ENCODE measurements around the gene HEATR3.
A peak's percentile ranks its signal among the peaks of the same experiment; 100 is the strongest.
"Not testable (repeated sequence)": the region's sequence is repeated elsewhere in the genome, so short reads cannot be mapped to it uniquely, and the experiment has no call there.

Gene HEATR3

GRCh38 chr16:50102051-50102746 is 36.4 kb downstream of the HEATR3 start:
- DNase-seq = no peak

- DNase-seq = no peak
Observed at GRCh38 chr16:50103764-50104163, 38.0 kb downstream of the HEATR3 start.

DNA sequence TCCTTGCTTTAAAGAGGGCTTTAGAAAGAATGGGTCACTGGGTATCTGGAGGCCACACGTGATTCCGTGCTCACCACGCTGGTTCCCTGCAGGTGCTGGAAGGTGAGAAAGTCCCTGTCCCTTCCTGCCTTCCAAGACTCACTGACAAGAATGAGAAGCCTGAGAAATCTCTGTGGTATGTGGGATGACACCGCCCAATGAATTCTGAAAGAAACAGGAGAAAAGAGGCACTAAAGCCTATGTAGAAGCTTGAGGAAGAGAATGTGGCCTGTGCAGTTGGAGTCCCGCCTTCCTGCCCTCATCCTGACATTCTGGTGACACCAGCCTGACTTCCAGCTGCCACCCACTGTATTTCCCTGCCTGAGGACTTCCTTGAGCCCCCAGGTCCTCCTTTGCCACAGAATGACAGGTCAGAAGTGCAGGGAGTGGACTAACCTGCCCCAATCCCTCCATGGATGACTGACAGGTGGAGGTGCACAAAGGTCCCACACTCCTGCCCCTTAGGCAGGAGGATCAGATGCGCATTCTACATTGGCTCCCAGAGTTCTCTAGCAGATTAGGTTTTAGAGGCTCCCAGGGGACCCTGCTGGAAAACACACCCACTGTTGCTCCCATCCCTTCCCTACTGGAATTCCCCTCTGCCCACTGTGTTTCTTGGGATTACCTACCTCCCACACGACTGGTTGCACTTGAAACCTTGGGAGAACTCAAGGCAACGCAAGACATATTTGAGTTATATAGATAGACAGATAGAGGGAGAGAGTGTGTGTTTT is 48.8 kb downstream of the HEATR3 start:
- DNase-seq = no peak

DNA sequence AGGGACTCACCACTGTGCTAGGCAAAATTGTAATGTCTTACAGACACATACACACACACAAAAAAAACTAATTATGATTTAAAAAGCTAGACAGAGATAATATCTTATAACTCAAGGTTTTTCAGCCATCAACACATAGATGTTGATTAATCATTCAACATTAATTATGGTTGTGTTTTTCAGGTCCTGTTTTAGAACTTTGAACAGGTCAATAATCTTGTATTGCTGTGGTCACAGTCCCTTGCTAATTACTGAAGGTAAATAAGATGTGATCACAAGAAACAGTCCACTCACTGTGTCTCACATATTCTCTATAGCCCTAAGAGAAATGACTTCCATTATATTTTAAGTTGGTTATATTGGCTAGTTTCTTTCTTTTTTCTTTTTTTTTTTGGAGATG is 54.9 kb downstream of the HEATR3 start:
- no peak for DNase-seq

DNA sequence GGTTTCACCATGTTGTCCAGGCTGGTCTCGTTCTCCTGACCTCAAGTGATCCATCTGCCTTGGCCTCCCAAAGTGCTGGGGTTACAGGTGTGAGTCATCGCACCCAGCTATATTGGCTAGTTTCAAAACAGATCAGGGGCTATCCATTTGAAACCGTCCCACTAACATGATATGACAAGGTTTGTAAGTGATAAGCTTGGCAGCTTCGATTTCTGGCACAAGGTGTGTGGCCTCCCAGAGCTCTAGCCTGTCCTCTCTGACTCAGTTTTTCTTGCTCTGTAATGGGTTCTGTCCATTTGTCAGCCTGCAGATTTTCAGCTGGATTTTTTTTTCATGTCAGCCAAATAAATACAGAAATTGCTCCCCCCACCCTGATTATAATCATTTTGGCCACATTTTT is 55.5 kb downstream of the HEATR3 start:
- no peak for DNase-seq

DNA sequence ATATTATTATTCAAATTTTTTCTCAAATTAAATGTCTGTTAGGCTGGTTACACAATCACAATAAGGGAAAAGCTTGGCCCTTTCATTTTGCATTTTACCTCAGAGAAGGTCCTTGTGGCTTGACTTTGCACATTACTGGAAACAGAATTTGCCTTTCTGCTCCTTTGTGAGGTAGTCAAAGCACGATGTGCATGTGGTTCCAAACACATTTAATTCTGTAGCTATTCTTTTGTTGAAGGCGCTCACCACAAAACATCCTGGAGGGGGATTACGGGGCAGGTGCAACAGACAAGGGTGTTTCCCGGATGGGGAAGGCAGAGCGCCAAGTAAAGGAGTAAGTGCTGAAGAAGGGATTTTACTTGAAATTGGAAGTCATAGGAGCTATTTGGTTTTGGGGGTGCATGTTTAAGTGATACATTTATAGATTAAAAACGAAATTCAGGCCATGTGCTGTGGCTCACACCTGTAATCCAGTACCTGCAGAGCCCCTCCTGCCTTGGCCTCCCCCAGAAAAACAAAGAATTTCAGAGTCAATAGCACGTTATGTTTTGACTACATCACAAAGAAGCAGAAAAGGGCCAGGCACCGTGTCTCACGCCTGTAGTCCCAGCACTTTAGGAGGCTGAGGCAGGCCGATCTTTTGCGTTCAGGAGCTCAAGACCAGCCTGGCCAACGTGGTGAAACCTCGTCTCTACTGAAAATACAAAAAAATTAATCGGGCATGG is 56.1 kb downstream of the HEATR3 start:
- DNase-seq = no peak

DNA sequence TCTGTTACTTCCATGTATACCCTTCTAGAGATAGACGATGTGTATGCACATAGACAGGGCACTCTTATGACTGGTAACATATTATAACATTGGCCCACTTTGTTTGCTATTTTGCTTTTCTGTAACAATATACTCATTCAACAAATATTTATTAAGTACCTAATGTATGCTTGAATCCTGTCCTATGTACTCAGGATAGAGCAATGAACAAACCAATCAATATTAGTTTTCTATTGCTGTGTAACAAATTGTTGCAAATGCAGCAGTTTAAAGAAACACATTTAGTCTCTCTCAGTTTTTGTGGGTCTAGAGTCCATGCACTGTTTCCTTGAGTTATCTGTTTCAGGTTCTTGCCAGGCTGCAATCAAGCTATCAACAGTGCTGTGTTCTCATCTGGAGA is 57.6 kb downstream of the HEATR3 start:
- no peak for DNase-seq

DNA sequence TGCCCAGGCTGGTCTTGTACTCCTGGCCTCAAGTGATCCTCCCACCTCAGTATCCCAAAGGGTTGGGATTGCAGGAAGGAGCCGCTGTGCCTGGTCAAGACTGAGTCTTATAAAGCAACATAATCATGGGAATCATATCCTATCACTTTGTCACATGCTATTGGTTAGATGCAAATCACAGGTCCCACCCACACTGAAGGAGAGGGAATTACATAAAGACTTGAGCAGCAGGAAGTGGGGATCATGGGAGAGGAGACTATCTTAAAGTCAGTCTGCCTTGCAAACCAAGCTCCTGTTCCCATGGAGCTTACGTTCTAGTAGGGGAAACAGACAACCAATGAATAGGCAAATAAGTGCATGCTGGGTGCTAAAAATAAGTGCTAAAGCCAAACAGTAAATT is 59.0 kb downstream of the HEATR3 start:
- no peak for DNase-seq

DNA sequence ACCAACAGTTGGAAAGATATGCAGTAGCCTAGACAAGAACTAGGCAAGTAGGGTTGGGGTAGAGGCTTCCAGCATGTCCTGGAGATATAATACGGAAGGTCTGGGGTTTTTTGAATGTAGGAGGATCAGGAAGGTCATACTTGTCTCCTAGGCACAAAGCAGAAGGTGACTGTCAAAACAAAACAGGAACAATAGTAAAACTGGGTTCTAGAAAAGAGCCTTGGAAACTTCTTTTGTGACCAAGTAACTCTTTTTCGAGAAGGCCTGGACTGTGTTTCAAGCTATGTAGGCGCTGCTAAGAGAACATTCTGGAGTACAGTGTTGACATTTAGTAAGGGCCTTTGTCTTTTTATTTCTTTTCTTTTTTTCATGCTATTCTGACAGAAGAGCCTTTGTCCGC is 60.4 kb downstream of the HEATR3 start:
- no peak for DNase-seq

- not testable (repeated sequence) for DNase-seq
Observed at GRCh38 chr16:50132571-50132970, 66.8 kb downstream of the HEATR3 start.

DNA sequence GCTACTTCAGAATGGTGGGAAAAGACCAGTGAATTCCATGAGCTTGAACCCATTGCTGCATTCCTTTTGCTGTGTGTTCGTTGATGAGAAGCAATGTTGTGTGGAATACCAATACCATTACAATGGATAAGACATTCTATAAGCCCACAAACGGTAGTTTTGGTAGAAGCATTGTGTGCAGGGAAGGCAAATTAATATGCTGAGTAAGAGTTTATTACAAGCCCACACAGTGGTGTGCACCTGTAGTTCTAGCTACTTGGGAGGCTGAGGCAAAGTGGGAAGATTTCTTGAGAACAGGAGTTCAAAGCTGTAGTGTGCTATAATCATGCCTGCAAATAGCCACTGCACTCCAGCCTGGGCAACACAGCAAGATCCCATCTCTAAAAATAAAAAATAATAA is 67.4 kb downstream of the HEATR3 start:
- DNase-seq = no peak

GRCh38 chr16:50136399-50136798 is 70.6 kb downstream of the HEATR3 start:
- no peak for DNase-seq

- DNase-seq = no peak
Observed at GRCh38 chr16:50137268-50137667, 71.5 kb downstream of the HEATR3 start.

GRCh38 chr16:50139580-50139979 is 73.8 kb downstream of the HEATR3 start:
- DNase-seq = no peak

DNA sequence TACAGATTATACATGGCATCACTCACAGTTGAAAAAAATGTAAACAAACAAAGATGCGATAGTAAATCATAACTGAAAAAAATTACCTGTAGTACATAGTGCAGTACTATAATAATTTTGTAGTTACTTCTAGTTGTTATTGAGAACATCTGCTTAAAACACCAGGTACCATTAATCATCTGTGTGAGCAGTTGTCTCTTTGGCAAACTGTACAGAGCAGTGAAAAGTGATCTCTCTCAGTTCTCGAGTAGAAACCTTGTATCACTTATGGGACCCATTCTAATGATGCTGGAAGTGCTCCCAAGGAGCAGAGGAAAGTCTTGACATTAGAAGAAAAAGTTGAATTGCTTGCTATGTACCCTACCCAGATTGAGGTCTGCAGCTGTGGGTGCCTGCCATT is 78.4 kb downstream of the HEATR3 start:
- DNase-seq = no peak

DNA sequence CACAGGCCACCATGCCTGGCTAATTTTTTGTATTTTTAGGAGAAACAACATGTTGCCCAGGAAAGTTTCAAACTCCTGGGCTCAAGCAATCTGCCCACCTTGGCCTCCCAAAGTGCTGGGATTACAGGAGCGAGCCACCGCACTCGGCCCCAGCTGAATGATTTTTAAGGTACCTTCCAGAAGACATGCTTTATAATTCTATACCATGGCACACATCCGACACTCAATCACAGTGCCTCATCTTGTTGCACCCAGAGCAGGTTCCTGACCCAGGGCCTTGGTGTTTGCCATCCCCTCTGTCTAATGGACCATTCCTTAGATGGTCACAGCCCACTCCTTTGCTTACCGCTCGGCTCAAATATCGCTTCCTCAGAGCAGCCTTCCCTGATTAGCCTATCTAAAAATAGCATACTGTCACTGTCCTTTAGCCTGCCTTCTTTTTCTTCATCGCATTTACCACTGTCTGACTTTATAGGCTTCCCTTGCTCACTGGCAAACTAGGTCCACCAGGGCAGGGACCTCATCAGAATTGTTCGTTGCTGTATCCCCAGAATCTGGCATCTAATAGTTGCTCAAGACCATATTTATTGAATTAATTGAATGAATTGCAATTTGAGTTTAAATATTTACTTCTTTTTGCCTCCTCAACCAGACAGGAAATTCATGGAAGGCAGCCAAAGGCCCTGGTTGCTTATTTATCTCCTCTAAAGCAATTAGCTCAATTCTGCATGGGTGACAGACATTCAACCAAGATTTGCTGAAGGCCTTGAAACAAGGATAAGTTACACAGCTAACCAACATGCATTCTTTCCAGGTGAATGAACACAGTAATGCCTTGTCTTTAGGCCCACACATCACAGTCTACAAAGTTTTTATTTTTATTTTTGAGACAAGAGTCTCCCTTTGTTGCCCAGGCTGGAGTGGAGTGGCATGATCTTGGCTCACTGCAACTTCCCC is 81.0 kb downstream of the HEATR3 start:
- no peak for DNase-seq

- DNase-seq = no peak
Observed at GRCh38 chr16:50151322-50151721, 85.6 kb downstream of the HEATR3 start.

- DNase-seq = no peak
Observed at GRCh38 chr16:50151756-50152155, 86.0 kb downstream of the HEATR3 start.

DNA sequence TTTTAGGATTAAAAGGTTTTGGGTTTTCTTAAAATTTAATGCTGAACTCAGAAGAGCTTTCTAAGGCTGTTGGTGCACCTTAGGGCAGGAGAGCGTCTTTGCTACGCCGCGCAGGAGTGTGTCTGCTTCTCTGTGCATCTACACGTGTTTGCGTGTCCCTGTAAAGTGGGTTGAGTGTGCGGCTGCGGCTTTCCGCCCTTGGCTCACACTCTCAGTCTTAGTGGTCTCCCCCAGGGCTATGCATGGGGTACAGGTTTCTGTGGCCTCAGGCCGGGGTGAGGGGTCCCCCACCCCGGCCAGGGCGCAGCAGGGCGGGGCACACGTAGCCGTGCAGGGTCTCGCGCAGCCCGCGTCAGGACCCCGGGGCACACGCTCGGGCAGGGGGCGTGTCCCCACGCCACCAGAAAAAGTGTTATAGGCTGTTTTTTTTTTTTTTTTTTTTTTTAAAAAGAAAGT is 86.6 kb downstream of the HEATR3 start:
- peak; percentile 60 for DNase-seq

DNA sequence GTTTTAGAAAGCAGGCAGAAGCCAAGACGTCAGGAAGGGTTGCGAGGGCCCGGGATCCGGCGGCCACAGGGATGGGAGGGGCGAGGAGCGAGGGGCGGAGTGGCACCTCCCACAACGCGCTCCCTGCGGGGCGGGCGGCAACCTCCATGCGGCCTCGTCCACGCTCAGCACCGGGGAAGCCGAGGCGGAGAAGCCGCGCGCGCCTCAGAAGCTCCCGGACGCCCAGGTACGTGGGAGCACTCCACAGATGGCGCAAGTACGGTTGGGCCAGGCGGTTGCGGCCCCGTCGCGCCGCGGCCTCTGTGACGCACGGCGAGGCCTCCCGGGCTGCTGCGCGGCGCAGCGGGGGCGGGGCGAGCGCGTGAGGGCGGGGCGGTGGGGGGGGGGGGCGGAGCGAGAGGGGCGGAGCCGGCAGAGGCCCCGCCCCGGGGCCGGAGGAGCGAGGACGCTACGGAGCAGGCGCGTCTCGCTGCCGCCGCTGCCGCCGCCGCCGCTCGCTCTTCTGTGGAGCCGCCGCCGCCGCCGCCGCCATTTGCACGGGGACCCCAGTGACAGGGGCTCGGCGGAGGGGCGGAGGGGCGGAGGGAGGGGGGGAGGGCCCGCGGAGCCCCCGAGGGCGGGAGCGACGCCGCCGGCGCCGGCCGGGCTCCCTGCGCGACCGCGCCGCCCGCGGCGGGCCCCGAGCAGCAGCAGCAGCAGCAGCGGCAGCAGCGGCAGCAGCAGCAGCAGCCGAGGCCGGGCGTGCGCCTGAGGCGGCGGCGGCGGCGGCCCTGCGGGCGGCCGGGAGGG is 87.2 kb downstream of the HEATR3 start, which contains the start of gene TENT4B:
Gene TENT4B, plus strand, starts transcription at position 500 of the 789 bp plus-strand sequence. CDS start 316 bp downstream, outside the sequence.
- peak; percentile 85 for DNase-seq

Data from effector CD4-positive, alpha-beta T cell (primary cell).